Endothelial cell of umbilical vein (primary cell): ENCODE results near the gene TBX19. TPM values are rescaled to one million over a fixed set of nuclear protein-coding genes. Genes with fewer than 3 reads are reported as not detected.

Experiments
- BruUV-seq: library from RNA; stranded (reverse); fragments of 400-500 nt; replicated peaks from 2 replicates; lab custom pipeline; 2021; lab: Mats Ljungman, UMichigan
- CTCF ChIA-PET: fragments of 300-600, 350-600 bp; sonication (Branson Sonifier 250); formaldehyde crosslinking; loops from one replicate; lab custom pipeline; 2021; ENCODE audit warnings: antibody characterized with exemption, inconsistent platforms; lab: Charles Lee
- POLR2A ChIA-PET: fragments of 300-600, 350-600 bp; sonication (Branson Sonifier 250); formaldehyde crosslinking; loops from one replicate; lab custom pipeline; 2021; ENCODE audit warnings: antibody characterized with exemption, inconsistent platforms; lab: Charles Lee
- DNase-seq: peaks from one replicate; pipeline ENCODE4 v3.0.0-alpha.2; 2011; ENCODE audit warnings: low read depth, low spot score
- FAIRE-seq: peaks from 2 replicates; lab custom pipeline; 2011; peaks lifted over from hg19 to GRCh38; lab: Jason Lieb, UNC
- H2AFZ ChIP-seq: 2 replicates; pipeline ENCODE4 v1.6.0; 2012; ENCODE audit warnings: low read depth, low read length, control low read depth, inconsistent platforms
- H3K27ac ChIP-seq: 2 replicates; pipeline ENCODE4 v1.5.1; 2011; ENCODE audit warnings: low read depth, mild to moderate bottlenecking, control low read depth, low read length, moderate library complexity; ENCODE audit not compliant: insufficient read depth
- H3K27me3 ChIP-seq, 2 experiments: 2 replicates each; pipeline versions ENCODE4 v1.6.0 to v1.6.1; 2011; ENCODE audit warnings: low read length in 2 of 2, mixed read lengths in 1 of 2; ENCODE audit not compliant: control insufficient read depth in 2 of 2, insufficient read depth in 2 of 2
- H3K36me3 ChIP-seq, 2 experiments: 2 replicates in 1 of 2; 3 replicates in 1 of 2; pipeline ENCODE4 v1.5.1; 2011; ENCODE audit warnings: low read length in 2 of 2, mild to moderate bottlenecking in 1 of 2, moderate library complexity in 1 of 2; ENCODE audit not compliant: control insufficient read depth in 2 of 2, insufficient read depth in 2 of 2; ENCODE audit errors: extremely low read depth in 1 of 2
- H3K4me1 ChIP-seq: 3 replicates; pipeline ENCODE4 v1.5.1; 2011; ENCODE audit warnings: mild to moderate bottlenecking, low read length; ENCODE audit not compliant: control insufficient read depth, insufficient read depth; ENCODE audit errors: extremely low read depth
- H3K4me2 ChIP-seq: 2 replicates; pipeline ENCODE4 v1.6.1; 2011; ENCODE audit warnings: low read length, control low read depth, mixed read lengths; ENCODE audit not compliant: insufficient read depth
- H3K4me3 ChIP-seq, 3 experiments: fragments of 200-600 bp in 1 of 3; sonication (generic), shearing (Covaris generic) in 1 of 3; replicated peaks in 1 of 3; 2 replicates each; pipeline ENCODE4 v1.5.1; 2011 to 2016; ENCODE audit warnings: control low read depth in 3 of 3, low read length in 3 of 3, mild to moderate bottlenecking in 2 of 3, inconsistent platforms in 1 of 3, low read depth in 1 of 3, moderate library complexity in 1 of 3; ENCODE audit not compliant: insufficient read depth in 1 of 3
- H3K79me2 ChIP-seq: 2 replicates; pipeline ENCODE4 v1.6.0; 2012; ENCODE audit warnings: low read length, inconsistent platforms; ENCODE audit not compliant: control insufficient read depth, insufficient read depth
- H3K9ac ChIP-seq: replicated peaks from 2 replicates; pipeline ENCODE3; 2011; ENCODE audit warnings: low read length, control low read depth; ENCODE audit not compliant: insufficient read depth; ENCODE audit errors: extremely low read depth
- H3K9me1 ChIP-seq: replicated peaks from 3 replicates; pipeline ENCODE4 v1.6.0; 2011; ENCODE audit warnings: mild to moderate bottlenecking, low read length; ENCODE audit not compliant: control insufficient read depth, insufficient read depth; ENCODE audit errors: extremely low read depth
- H3K9me3 ChIP-seq: replicated peaks from 2 replicates; pipeline ENCODE4 v1.5.1; 2012; ENCODE audit warnings: low read length, inconsistent platforms; ENCODE audit not compliant: control insufficient read depth, insufficient read depth
- H4K20me1 ChIP-seq: replicated peaks from 2 replicates; pipeline ENCODE3; 2011; ENCODE audit warnings: mild to moderate bottlenecking, low read length; ENCODE audit not compliant: control insufficient read depth, insufficient read depth; ENCODE audit errors: extremely low read depth
- CTCF ChIP-seq, 2 donors: IDR thresholded peaks; 1 replicate in 1 of 2; 2 replicates in 1 of 2; pipeline ENCODE4 v1.5.1; 2011; ENCODE audit warnings: low read length in 2 of 2, mild to moderate bottlenecking in 2 of 2, moderate library complexity in 2 of 2, control low read depth in 1 of 2, inconsistent platforms in 1 of 2, low read depth in 1 of 2; ENCODE audit not compliant: insufficient read depth in 1 of 2; ENCODE audit errors: extremely low read depth in 1 of 2
- EZH2 ChIP-seq: IDR thresholded peaks from 2 replicates; pipeline ENCODE4 v1.6.1; 2012; ENCODE audit warnings: borderline replicate concordance, low read depth, mild to moderate bottlenecking, moderate library complexity, low read length, inconsistent platforms; ENCODE audit not compliant: severe bottlenecking
- FOS ChIP-seq: IDR thresholded peaks from 2 replicates; pipeline ENCODE4 v1.6.1; 2011; ENCODE audit warnings: mild to moderate bottlenecking, low read length, moderate library complexity, borderline replicate concordance; ENCODE audit not compliant: insufficient read depth
- GATA2 ChIP-seq: IDR thresholded peaks from 2 replicates; pipeline ENCODE4 v1.7.0; 2011; ENCODE audit warnings: low read depth, mild to moderate bottlenecking, moderate library complexity, mixed read lengths, low read length; ENCODE audit not compliant: insufficient read length, insufficient read depth
- JUN ChIP-seq: IDR thresholded peaks from 2 replicates; pipeline ENCODE4 v1.6.1; 2011; ENCODE audit warnings: borderline replicate concordance, low read depth; ENCODE audit not compliant: insufficient read length, insufficient read depth
- MAX ChIP-seq: IDR thresholded peaks from 2 replicates; pipeline ENCODE4 v1.6.1; 2011; ENCODE audit not compliant: insufficient read depth, insufficient read length
- MYC ChIP-seq: IDR thresholded peaks from one replicate; pipeline ENCODE4 v1.6.1; 2011; ENCODE audit warnings: mild to moderate bottlenecking, low read depth, low read length
- POLR2A ChIP-seq: IDR thresholded peaks from 2 replicates; pipeline ENCODE4 v1.6.1; 2012; ENCODE audit warnings: low read depth, mild to moderate bottlenecking, control low read depth, low read length
- POLR2AphosphoS5 ChIP-seq: IDR thresholded peaks from 2 replicates; pipeline ENCODE4 v1.6.1; 2012; ENCODE audit warnings: low read depth, mild to moderate bottlenecking, control low read depth, low read length, moderate library complexity; ENCODE audit not compliant: insufficient read depth
- dilution Hi-C: fragments of 300-500 bp; cut with MboI; formaldehyde crosslinking; loops from one replicate; pipeline ENCODE4 v1.15.0; 2019; ENCODE audit warnings: low sequenced_read_pairs; ENCODE audit not compliant: extremely low pct_ligation_motif_present
- intact Hi-C: fragments of 100-400 bp; cut with micrococcal nuclease; formaldehyde crosslinking; loops from one replicate; pipeline ENCODE4 v1.10.0; 2022
- polyA plus RNA-seq, 4 experiments: library from polyadenylated mRNA; depleted of rRNA in 3 of 4; stranded (reverse) in 3 of 4; unstranded in 1 of 4; fragments of >200 nt; gene quantifications; 2 replicates each; pipeline versions ENCODE4 v1.2.1 to v1.2.3, GENCODE V29; 2011 to 2012; ENCODE audit warnings: missing spikeins in 1 of 4
- total RNA-seq: library from RNA; stranded (reverse); gene quantifications from 2 replicates; pipeline ENCODE4 v1.2.3, GENCODE V29; 2021

The TBX19 gene
- total and polyA plus RNA-seq, 2 donors (not counting 3 experiments of a cell fraction or from before 2014, with no cell fraction given) = 2.3 to 2.8 TPM

- ChIA-PET POLR2A (no interaction called here), CTCF (no interaction called here)
- Histone ChIP-seq H4K20me1 (no peaks in the 10 kb centered on the region), H3K4me2 (no peak overlapping the region), H3K27me3 (no peaks in the 10 kb centered on the region), H3K79me2 (no peaks in the 10 kb centered on the region), H2AFZ (no peak overlapping the region), H3K9ac (no peak overlapping the region), H3K36me3 (no peaks in the 10 kb centered on the region), H3K27ac (no peak overlapping the region), H3K4me1 (peaks cover 21% of the 10 kb centered on the region), H3K4me3 (no peak overlapping the region), H3K9me3 (no peaks in the 10 kb centered on the region), H3K9me1 (no peaks in the 10 kb centered on the region)
- DNase-seq (no peak), FAIRE-seq (no peak)
- intact Hi-C loops = no loop called here
- dilution Hi-C loops = no loop called here
- TF ChIP-seq EZH2 (no peak), MYC (no peak), POLR2A (no peak), CTCF (IDR thresholded peaks at IDR 0.05; ENCODE audit: extremely low read depth in 1 of 2, insufficient read depth in 1 of 2, low read depth in 1 of 2, low read length in 2 of 2) (no peak), FOS (no peak), POLR2AphosphoS5 (no peak), GATA2 (no peak), JUN (no peak), MAX (no peak)
- BruUV-seq = no TSS peak
Observed at GRCh38 chr1:168265596-168265995, 15.1 kb upstream of the TBX19 start.
